HEK293T (cell line): ENCODE data around the gene TBCEL.
"Not testable (repeated sequence)": the region's sequence is repeated elsewhere in the genome, so short reads cannot be mapped to it uniquely, and the experiment has no call there.

Experiments
- L3MBTL2 ChIP-seq: fragments of 450-650 bp; conservative IDR thresholded peaks from 2 replicates; pipeline ENCODE4 v1.6.1; 2016; ENCODE audit warnings: mild to moderate bottlenecking
- TF ChIP-seq, protein P1 (sequence below): fragments of 450-650 bp; IDR thresholded peaks from 2 replicates; pipeline ENCODE4 v1.6.1; 2016

- TF ChIP-seq L3MBTL2, result not testable (repeated sequence)
- TF ChIP-seq, protein P1, sequence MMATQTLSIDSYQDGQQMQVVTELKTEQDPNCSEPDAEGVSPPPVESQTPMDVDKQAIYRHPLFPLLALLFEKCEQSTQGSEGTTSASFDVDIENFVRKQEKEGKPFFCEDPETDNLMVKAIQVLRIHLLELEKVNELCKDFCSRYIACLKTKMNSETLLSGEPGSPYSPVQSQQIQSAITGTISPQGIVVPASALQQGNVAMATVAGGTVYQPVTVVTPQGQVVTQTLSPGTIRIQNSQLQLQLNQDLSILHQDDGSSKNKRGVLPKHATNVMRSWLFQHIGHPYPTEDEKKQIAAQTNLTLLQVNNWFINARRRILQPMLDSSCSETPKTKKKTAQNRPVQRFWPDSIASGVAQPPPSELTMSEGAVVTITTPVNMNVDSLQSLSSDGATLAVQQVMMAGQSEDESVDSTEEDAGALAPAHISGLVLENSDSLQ, result not testable (repeated sequence)
These were observed 7.7 kb downstream of the TBCEL start for GRCh38 chr11:121031648-121032047.
